ENCODE results near the gene CP. TPM values are rescaled to one million over a fixed set of nuclear protein-coding genes. Genes with fewer than 3 reads are reported as not detected.
A peak's percentile ranks its signal among the peaks of the same experiment; 100 is the strongest.

CP gene
- total and polyA plus RNA-seq, 2 of the 13 experiments (the other 11 are each of a cell fraction or from before 2014, with no cell fraction given), result 42.6 to 789 TPM

- TF ChIP-seq ZKSCAN5 (CRISPR knock-in tag; IDR thresholded peaks at IDR 0.05) (peak; percentile 93), SNRNP70 (IDR thresholded peaks at IDR 0.05; ENCODE audit: low read depth, low read length) (no peak), MED1 (CRISPR knock-in tag; IDR thresholded peaks at IDR 0.05) (peak; percentile 89), ZNF570 (CRISPR knock-in tag; IDR thresholded peaks at IDR 0.05; ENCODE audit: borderline replicate concordance) (no peak), ARNT2 (CRISPR knock-in tag; IDR thresholded peaks at IDR 0.05; ENCODE audit: low read depth) (0 out of 2 replicates have a peak, but pooled peaks have one; percentile 38), TEAD2 (CRISPR knock-in tag; IDR thresholded peaks at IDR 0.05) (no peak), SMAD9 (CRISPR knock-in tag; IDR thresholded peaks at IDR 0.05) (no peak), BRCA1 (CRISPR knock-in tag; IDR thresholded peaks at IDR 0.05) (0 out of 2 replicates have a peak, but pooled peaks have one; percentile 7), THAP9 (CRISPR knock-in tag; IDR thresholded peaks at IDR 0.05; ENCODE audit: borderline replicate concordance) (0 out of 2 replicates have a peak, but pooled peaks have one; percentile 21), GABPA (IDR thresholded peaks at IDR 0.05; ENCODE audit: low read depth, low read length) (no peak), GABPA (CRISPR knock-in tag; IDR thresholded peaks at IDR 0.05; ENCODE audit: low read depth) (peak; percentile 23; the same call in 1 of the 2 replicates), KMT2B (CRISPR knock-in tag; IDR thresholded peaks at IDR 0.05) (no peak), EHMT2 (IDR thresholded peaks at IDR 0.05; ENCODE audit: borderline replicate concordance, low read depth, low read length) (no peak), PRDM15 (CRISPR knock-in tag; IDR thresholded peaks at IDR 0.05) (no peak), CREM (IDR thresholded peaks at IDR 0.05) (peak; percentile 75; the same call in 1 of the 2 replicates), CREM (CRISPR knock-in tag; IDR thresholded peaks at IDR 0.05) (no peak), ZBTB20 (CRISPR knock-in tag; IDR thresholded peaks at IDR 0.05; ENCODE audit: borderline replicate concordance, low read depth) (peak; percentile 21; the same call in 1 of the 2 replicates), TARDBP (CRISPR knock-in tag; IDR thresholded peaks at IDR 0.05) (peak; percentile 50; the same call in 1 of the 2 replicates), TMF1 (CRISPR knock-in tag; IDR thresholded peaks at IDR 0.05; ENCODE audit: low read depth) (0 out of 2 replicates have a peak, but pooled peaks have one; percentile 31)
Observed at GRCh38 chr3:149235599-149236424, 14.2 kb upstream of the CP start (continued).

Data from HepG2 (cell line).